ENCODE measurements around the gene PTK7. TPM values are rescaled to one million over a fixed set of nuclear protein-coding genes. Genes with fewer than 3 reads are reported as not detected.

PTK7 gene
- total RNA-seq, 2 experiments from 2014 or later: 13.0 to 18.5 TPM

GRCh38 chr6:43188426-43188825 lies 112.3 kb downstream of the PTK7 start:
- Histone ChIP-seq H2AFZ (ENCODE audit: low read length) (no peak overlapping the region), H3K4me3 (ENCODE audit: low read depth, low read length, poor library complexity, severe bottlenecking) (no peak overlapping the region), H3K9me3 (ENCODE audit: low read length) (no peaks in the 10 kb centered on the region), H3K4me1 (ENCODE audit: insufficient read depth, low read length, poor library complexity, severe bottlenecking) (peaks cover 6% of the 10 kb centered on the region), H3K79me2 (ENCODE audit: insufficient read depth, low read depth, low read length) (no peaks in the 10 kb centered on the region), H3K9me2 (ENCODE audit: insufficient read depth, low read length) (no peaks in the 10 kb centered on the region), H4K20me1 (ENCODE audit: insufficient read depth, low read length) (no peaks in the 10 kb centered on the region), H3K36me3 (ENCODE audit: insufficient read depth, low read length) (peaks cover 23% of the 10 kb centered on the region), H3K27ac (ENCODE audit: low read depth, low read length, poor library complexity, severe bottlenecking) (no peak overlapping the region), H3K4me2 (ENCODE audit: low read length) (no peak overlapping the region)
- DNase-seq (ENCODE audit: low spot score): no peak
- intact Hi-C loops (cut with micrococcal nuclease; ENCODE audit: unreplicated experiment): no loop called here
- POLR2A ChIA-PET: no interaction called here
- CTCF ChIA-PET (ENCODE audit: unreplicated experiment): no interaction called here
- BruUV-seq (replicated peaks): no TSS peak
- no peak for TF ChIP-seq CTCF (conservative IDR thresholded peaks at IDR 0.05; ENCODE audit: low read length)
- TF ChIP-seq EZH2phosphoT487 (IDR thresholded peaks at IDR 0.05; ENCODE audit: borderline replicate concordance, low read depth, low read length): no peak

- no TSS peak for BruUV-seq (replicated peaks)
- H3K36me3 ChIP-seq (ENCODE audit: insufficient read depth, low read length): peaks cover 26% of the 10 kb centered on the region
- intact Hi-C loops (cut with micrococcal nuclease; ENCODE audit: unreplicated experiment): no loop called here
Observed at GRCh38 chr6:43189776-43190304, 113.7 kb downstream of the PTK7 start.

More at GRCh38 chr6:43189776-43190304, 113.7 kb downstream of the PTK7 start:
- Histone ChIP-seq H4K20me1 (ENCODE audit: insufficient read depth, low read length) (no peaks in the 10 kb centered on the region), H3K9me3 (ENCODE audit: low read length) (no peaks in the 10 kb centered on the region), H3K9me2 (ENCODE audit: insufficient read depth, low read length) (no peaks in the 10 kb centered on the region), H3K27ac (ENCODE audit: low read depth, low read length, poor library complexity, severe bottlenecking) (no peak overlapping the region), H3K4me1 (ENCODE audit: insufficient read depth, low read length, poor library complexity, severe bottlenecking) (peaks cover 5% of the 10 kb centered on the region), H3K4me2 (ENCODE audit: low read length) (no peak overlapping the region), H3K4me3 (ENCODE audit: low read depth, low read length, poor library complexity, severe bottlenecking) (no peak overlapping the region), H3K79me2 (ENCODE audit: insufficient read depth, low read depth, low read length) (no peaks in the 10 kb centered on the region), H2AFZ (ENCODE audit: low read length) (no peak overlapping the region)
- TF ChIP-seq CTCF (conservative IDR thresholded peaks at IDR 0.05; ENCODE audit: low read length) (no peak), EZH2phosphoT487 (IDR thresholded peaks at IDR 0.05; ENCODE audit: borderline replicate concordance, low read depth, low read length) (no peak)
- ChIA-PET CTCF (ENCODE audit: unreplicated experiment) (no interaction called here), POLR2A (no interaction called here)
- DNase-seq (ENCODE audit: low spot score): no peak

Measured in OCI-LY7 (cell line).